ENCODE results near the gene PCDHA3. TPM values are rescaled to one million over a fixed set of nuclear protein-coding genes. Genes with fewer than 3 reads are reported as not detected.

The PCDHA3 gene
- under 0.01 TPM in 1 of 2 replicates, not detected in the other for total RNA-seq

DNA sequence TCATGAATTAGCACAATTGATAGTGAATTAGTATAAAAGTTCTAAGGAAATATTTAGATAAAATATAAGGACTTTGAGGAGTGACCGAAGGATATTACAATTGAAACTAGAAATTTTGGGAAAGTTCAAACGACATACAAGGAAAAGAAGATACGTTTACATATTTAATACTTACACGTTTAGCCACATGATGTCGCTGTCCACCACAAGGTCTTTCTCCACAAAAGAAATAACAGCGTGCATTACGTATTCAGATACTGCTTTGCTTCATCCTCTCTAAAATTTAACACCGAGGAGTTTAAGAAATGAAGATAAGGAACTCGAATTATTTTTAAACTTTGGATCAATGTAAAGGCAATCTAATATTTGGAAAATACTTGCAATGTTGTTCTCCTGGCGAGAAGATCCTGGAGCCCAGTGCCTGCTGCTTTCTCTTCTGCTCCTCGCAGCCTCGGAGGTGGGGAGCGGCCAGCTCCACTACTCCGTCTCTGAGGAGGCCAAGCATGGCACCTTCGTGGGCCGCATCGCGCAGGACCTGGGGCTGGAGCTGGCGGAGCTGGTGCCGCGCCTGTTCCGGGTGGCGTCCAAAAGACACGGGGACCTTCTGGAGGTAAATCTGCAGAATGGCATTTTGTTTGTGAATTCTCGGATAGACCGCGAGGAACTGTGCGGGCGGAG is at the start of gene PCDHA3:
Gene PCDHA3 (plus strand): TSS at position 242 of the 678 bp plus-strand sequence.

DNA sequence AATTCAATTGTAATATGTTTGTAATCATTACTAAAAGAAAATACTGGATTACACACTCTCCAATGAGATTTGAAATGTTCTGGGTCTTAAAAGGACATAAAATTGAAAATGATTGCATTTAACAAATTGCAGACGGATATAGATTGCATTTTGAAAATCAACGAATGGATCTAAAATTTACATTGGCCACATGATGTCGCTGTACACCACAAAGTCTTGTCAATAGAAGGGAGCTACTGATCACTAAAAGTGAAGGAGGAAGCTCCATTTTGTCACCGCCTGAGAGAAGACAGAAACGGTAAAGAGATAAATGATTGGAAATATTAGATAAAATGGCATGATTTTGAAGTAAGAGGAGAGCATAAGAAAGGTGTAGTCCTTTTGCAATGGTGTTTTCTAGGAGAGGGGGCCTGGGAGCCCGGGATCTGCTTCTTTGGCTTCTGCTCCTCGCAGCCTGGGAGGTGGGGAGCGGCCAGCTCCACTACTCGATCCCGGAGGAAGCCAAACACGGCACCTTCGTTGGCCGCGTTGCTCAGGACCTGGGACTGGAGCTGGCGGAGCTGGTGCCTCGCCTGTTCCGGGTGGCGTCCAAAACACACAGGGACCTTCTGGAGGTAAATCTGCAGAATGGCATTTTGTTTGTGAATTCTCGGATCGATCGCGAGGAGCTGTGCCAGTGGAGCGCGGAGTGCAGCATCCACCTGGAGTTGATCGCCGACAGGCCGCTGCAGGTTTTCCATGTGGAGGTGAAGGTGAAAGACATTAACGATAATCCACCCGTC is 14.8 kb upstream of the PCDHA3 start, which contains the start of gene PCDHA1:
Gene PCDHA1 (plus strand): TSS at position 236 of the 782 bp plus-strand sequence.

DNA sequence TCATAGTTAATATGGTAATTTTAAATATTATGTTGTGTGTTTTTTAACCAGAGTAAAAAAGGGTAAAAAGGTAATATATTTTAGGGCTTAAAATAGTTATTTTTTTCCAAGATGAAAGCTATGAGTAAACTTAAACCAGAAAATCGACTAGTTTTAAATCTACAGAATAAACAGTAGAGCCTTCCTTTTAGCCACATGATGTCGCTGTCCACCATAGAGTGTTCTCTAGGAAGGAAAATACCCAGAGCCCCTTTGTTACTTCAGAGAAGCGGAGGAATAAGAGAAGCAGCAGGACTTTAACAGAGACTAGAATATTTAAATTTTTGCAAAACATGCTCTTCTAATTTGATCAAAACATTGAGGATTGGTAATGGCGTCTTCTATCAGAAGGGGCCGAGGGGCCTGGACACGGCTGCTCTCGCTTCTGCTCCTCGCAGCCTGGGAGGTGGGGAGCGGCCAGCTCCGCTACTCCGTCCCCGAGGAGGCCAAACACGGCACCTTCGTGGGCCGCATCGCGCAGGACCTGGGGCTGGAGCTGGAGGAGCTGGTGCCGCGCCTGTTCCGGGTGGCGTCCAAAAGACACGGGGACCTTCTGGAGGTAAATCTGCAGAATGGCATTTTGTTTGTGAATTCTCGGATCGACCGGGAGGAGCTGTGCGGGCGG is 6.1 kb upstream of the PCDHA3 start, which contains the start of gene PCDHA2:
Gene PCDHA2 (plus strand): TSS at position 258 of the 664 bp plus-strand sequence.

DNA sequence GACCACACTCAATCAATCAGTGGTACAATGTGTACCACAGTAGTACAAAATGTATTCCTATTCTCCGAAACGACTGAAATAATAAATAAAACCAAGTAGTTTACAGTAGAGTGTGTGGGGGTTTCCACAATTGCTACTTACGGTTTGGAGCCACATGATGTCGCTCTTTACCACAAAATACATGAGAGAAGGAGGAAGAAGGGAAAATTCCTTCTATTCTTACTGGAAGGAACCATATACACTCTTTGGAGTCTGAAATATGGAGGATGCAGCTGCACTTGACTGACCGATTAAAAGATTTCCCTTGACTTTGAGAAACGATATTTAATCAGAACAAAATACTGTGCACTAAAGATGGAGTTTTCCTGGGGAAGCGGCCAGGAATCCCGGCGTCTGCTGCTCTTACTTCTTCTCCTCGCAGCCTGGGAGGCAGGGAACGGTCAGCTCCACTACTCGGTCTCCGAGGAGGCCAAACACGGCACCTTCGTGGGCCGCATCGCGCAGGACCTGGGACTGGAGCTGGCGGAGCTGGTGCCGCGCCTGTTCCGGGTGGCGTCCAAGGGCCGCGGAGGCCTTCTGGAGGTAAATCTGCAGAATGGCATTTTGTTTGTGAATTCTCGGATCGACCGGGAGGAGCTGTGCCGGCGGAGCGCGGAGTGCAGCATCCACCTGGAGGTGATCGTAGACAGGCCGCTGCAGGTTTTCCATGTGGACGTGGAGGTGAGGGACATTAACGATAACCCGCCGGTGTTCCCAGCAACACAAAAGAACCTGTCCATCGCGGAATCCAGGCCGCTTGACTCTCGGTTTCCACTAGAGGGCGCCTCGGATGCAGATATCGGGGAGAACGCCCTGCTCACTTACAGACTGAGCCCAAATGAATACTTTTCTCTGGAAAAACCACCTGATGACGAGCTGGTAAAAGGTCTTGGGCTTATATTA is 6.2 kb downstream of the PCDHA3 start, which contains the start of gene PCDHA4:
Gene PCDHA4 (plus strand): TSS at position 235 of the 942 bp plus-strand sequence.

DNA sequence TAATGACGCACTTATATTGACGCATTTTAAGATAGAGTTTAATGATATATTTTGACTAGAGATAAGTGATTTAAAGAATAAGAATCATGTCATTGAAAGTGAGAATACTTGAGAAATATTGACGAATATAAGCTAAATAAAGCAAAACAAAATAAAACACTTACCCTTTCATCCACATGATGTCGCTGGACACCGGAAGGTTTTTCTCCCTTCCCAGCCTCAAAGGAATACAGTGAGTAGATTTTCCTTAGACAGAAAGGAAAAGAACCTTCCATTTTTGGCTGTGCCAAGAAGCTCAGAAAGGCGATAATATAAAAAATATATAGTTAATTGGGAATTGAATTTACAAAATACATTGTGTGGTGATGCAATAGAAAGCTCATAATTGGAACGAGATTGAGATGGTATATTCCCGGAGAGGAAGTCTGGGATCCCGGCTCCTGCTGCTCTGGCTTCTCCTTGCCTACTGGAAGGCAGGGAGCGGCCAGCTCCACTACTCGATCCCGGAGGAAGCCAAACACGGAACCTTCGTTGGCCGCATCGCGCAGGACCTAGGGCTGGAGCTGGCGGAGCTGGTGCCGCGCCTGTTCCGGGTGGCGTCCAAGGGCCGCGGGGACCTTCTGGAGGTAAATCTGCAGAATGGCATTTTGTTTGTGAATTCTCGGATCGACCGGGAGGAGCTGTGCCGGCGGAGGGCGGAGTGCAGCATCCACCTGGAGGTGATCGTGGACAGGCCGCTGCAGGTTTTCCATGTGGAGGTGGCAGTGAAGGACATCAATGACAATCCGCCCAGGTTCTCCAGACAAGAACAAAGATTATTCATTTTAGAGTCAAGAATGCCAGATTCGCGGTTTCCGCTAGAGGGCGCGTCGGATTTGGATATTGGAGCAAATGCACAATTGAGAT is 20.8 kb downstream of the PCDHA3 start, which contains the start of gene PCDHA5:
Gene PCDHA5 (plus strand): TSS at position 239 of the 906 bp plus-strand sequence.

DNA sequence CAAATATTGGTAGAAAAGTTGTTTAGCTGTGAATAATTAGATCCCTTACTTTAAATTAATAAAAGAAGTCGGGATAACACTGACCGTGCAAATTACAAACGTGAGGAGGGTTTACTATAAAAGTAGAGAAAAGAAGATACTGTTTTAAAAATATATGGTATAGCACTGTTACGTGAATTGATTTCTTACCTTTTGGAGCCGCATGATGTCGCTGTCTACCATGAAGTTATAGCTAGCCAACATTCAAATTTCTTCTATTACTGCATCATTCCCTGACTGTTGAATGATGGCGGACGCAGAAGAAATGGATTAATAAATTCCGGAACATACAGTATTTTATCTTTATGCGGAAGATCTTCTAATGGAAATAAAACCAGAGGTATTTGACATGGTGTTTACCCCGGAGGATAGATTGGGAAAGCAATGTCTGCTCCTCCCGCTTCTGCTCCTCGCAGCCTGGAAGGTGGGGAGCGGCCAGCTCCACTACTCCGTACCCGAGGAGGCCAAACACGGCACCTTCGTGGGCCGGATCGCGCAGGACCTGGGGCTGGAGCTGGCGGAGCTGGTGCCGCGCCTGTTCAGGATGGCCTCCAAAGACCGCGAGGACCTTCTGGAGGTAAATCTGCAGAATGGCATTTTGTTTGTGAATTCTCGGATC is 27.0 kb downstream of the PCDHA3 start, which contains the start of gene PCDHA6:
Gene PCDHA6 (plus strand): TSS at position 257 of the 658 bp plus-strand sequence. CDS start 132 bp downstream, at position 389.

DNA sequence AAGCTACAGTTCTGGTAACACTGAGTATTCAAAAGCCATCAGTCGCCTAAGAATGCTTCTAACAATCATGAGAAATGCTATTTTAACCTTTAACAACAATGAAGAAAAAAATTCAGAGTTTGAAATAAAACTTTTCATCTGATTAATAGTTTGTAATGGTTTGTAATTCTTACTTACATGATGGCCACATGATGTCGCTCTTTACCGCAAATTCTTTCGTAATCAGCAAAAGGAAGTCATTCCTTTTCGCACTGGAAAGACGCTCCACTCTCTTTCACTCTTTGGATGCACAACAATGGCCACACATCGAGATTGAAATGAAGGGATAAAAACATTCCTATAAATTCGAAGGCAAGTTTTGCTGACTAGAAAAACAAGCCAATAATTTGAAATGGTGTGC is 33.1 kb downstream of the PCDHA3 start, which contains the start of gene PCDHA7:
Gene PCDHA7 (plus strand): TSS at position 277 of the 400 bp plus-strand sequence. CDS start 115 bp downstream, at position 392.

DNA sequence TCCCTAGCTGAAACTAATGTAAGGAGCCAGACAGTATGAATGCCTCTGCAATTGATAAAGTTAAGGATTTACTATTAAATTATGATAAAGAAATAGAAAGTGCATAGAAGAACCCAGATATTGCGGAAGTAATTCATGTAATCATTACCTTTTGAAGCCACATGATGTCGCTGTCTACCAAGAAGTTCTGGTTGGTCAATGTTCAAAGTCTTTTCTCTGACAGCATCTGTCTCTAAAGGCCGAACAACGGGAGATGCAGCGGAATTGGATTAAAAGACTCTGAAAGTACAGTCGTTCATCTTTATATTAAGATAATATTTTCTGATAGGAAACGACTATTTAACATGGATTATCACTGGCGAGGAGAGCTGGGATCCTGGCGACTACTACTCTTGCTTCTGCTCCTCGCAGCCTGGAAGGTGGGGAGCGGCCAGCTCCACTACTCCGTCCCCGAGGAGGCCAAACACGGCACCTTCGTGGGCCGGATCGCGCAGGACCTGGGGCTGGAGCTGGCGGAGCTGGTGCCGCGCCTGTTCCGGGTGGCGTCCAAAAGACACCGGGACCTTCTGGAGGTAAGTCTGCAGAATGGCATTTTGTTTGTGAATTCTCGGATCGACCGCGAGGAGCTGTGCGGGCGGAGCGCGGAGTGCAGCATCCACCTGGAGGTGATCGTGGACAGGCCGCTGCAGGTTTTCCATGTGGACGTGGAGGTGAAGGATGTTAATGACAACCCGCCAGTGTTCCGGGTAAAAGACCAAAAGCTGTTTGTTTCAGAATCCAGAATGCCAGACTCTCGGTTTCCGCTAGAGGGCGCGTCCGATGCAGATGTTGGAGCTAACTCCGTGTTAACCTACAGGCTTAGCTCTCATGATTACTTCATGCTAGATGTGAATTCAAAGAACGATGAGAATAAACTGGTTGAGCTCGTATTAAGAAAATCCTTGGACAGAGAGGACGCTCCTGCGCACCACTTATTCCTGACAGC is 40.4 kb downstream of the PCDHA3 start, which contains the start of gene PCDHA8:
Gene PCDHA8 (plus strand): TSS at position 210 of the 985 bp plus-strand sequence. CDS start 135 bp downstream, at position 345.

DNA sequence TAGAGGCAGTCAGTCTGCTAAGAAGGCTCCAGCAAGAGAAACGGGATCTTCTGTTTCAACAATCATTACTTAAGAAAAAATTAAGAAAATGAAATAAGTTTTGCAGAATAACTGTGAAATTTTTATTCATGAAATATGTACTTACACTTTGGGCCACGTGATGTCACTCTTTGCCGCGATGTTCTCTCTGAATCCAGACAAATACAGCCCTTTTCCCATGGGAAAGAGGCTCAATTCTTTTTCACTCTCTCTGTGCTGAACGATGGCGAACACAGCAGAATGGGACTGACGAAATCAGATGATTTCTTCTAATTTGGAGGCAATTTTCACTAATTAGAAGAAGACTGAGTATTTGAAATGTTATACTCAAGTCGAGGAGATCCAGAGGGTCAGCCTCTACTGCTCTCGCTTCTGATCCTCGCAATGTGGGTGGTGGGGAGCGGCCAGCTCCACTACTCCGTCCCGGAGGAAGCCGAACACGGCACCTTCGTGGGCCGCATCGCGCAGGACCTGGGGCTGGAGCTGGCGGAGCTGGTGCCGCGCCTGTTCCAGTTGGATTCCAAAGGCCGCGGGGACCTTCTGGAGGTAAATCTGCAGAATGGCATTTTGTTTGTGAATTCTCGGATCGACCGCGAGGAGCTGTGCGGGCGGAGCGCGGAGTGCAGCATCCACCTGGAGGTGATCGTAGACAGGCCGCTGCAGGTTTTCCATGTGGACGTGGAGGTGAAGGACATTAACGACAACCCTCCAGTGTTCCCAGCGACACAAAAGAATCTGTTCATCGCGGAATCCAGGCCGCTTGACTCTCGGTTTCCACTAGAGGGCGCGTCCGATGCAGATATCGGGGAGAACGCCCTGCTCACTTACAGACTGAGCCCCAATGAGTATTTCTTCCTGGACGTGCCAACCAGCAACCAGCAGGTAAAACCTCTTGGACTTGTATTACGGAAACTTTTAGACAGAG is 47.6 kb downstream of the PCDHA3 start, which contains the start of gene PCDHA9:
Gene PCDHA9 (plus strand): TSS at position 244 of the 964 bp plus-strand sequence. CDS start 114 bp downstream, at position 358.

Other genes with a start within 250 kb of the PCDHA3 start
- gene SRA1, start 243.6 kb upstream of the PCDHA3 start, total RNA-seq = 40.7 and 84.2 TPM in 2 replicates
- 5.4 and 6.9 TPM in 2 replicates for gene APBB3, start 236.5 kb upstream of the PCDHA3 start, total RNA-seq
- gene SLC35A4, start 236.2 kb upstream of the PCDHA3 start, total RNA-seq = 39.0 and 45.8 TPM in 2 replicates
- 0.26 and 1.8 TPM in 2 replicates for gene CD14, start 167.9 kb upstream of the PCDHA3 start, total RNA-seq
- gene TMCO6, start 161.6 kb upstream of the PCDHA3 start, total RNA-seq = 4.9 and 50.5 TPM in 2 replicates
- gene NDUFA2, start 153.4 kb upstream of the PCDHA3 start, total RNA-seq = 58.6 and 67.5 TPM in 2 replicates
- gene IK, start 153.2 kb upstream of the PCDHA3 start, total RNA-seq = 63.4 and 92.9 TPM in 2 replicates
- 16.8 and 16.9 TPM in 2 replicates for gene WDR55, start 136.2 kb upstream of the PCDHA3 start, total RNA-seq
- 0.26 and 0.64 TPM in 2 replicates for gene DND1, start 127.5 kb upstream of the PCDHA3 start, total RNA-seq
- gene HARS1, start 109.7 kb upstream of the PCDHA3 start, total RNA-seq = 41.6 and 81.6 TPM in 2 replicates
- gene HARS2, start 109.6 kb upstream of the PCDHA3 start, total RNA-seq = 23.9 and 25.6 TPM in 2 replicates
- 30.4 TPM in 2 replicates for gene ZMAT2, start 100.6 kb upstream of the PCDHA3 start, total RNA-seq
- not detected in 2 replicates for gene PCDHA1, start 14.9 kb upstream of the PCDHA3 start, total RNA-seq
- not detected in 2 replicates for gene PCDHA2, start 6.2 kb upstream of the PCDHA3 start, total RNA-seq
- 0.48 TPM in 1 of 2 replicates, not detected in the other for gene PCDHA4, start 6.0 kb downstream of the PCDHA3 start, total RNA-seq
- gene PCDHA5, start 20.6 kb downstream of the PCDHA3 start, total RNA-seq = not detected in 2 replicates
- not detected in 2 replicates for gene PCDHA6, start 26.9 kb downstream of the PCDHA3 start, total RNA-seq
- gene PCDHA7, start 33.2 kb downstream of the PCDHA3 start, total RNA-seq = under 0.01 TPM in 1 of 2 replicates, not detected in the other
- not detected in 2 replicates for gene PCDHA8, start 40.1 kb downstream of the PCDHA3 start, total RNA-seq
- under 0.01 TPM in 1 of 2 replicates, not detected in the other for gene PCDHA9, start 47.3 kb downstream of the PCDHA3 start, total RNA-seq
- under 0.01 TPM in 1 of 2 replicates, not detected in the other for gene PCDHA10, start 54.8 kb downstream of the PCDHA3 start, total RNA-seq
- gene PCDHA11, start 67.9 kb downstream of the PCDHA3 start, total RNA-seq = not detected in 2 replicates
- gene PCDHA12, start 74.3 kb downstream of the PCDHA3 start, total RNA-seq = under 0.01 TPM in 1 of 2 replicates, not detected in the other
- not detected in 2 replicates for gene PCDHA13, start 81.1 kb downstream of the PCDHA3 start, total RNA-seq
- 0.26 TPM in 1 of 2 replicates, not detected in the other for gene PCDHAC1, start 125.2 kb downstream of the PCDHA3 start, total RNA-seq
- 0.39 TPM in 1 of 2 replicates, not detected in the other for gene PCDHAC2, start 165.4 kb downstream of the PCDHA3 start, total RNA-seq

Measured in epithelial cell of alveolus of lung (primary cell).